LoVo (cell line): ENCODE results near the gene NGEF.
A peak's percentile ranks its signal among the peaks of the same experiment; 100 is the strongest.

Experiments
- DNase-seq: peaks from one replicate; pipeline ENCODE4 v3.0.0-alpha.2; 2016; ENCODE audit warnings: low spot score

NGEF gene

DNA sequence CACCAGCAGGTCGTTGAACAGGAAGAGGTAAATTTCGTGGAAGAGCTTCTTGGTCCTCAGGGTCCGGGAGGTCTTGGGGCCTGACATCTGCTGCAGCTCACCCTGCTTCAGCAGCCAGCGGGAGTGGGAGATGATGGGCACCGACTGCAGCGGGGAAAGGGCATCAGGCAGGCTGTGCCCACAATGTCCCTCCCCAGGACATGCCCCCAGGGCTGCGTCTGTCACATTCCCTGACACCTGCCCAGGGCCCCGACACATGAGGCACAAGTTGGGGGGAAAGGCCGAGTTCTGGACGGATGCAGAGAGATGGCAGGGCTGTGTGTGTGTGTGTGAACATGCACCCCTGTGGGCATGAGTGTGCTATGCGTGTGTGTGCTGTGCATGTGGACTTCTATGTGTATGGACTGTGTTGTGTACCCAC is 129.0 kb downstream of the NGEF start:
- no peak for DNase-seq

DNA sequence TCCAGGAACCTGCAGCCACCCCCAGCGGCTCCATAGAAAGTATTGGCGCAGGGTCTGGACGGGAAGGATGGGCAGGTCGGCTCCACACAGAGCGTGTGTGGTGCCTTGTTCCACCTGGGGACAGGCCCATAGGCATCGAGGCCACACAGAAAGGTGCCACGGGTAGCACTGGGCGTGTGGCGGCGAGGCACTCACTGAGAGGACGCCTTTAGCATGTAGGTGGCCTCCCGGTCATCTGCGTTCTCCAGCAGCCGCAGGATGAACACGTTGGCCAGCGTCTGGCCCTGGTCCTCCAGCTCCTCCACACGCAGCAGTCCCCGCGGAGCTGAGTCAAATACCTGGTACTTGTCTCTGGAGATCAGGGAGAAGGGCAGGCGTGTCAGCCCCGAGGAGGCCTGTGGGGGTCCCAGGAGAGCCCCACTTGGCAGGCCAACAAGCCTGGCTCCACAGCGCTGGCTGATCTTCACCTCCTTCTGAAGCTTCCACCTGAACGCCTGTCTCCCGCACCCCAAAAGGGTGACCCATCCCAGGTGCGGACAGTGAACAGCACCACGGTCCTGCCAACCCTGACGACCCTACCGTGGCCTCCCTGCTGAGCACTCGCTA is 129.8 kb downstream of the NGEF start:
- DNase-seq: no peak

DNA sequence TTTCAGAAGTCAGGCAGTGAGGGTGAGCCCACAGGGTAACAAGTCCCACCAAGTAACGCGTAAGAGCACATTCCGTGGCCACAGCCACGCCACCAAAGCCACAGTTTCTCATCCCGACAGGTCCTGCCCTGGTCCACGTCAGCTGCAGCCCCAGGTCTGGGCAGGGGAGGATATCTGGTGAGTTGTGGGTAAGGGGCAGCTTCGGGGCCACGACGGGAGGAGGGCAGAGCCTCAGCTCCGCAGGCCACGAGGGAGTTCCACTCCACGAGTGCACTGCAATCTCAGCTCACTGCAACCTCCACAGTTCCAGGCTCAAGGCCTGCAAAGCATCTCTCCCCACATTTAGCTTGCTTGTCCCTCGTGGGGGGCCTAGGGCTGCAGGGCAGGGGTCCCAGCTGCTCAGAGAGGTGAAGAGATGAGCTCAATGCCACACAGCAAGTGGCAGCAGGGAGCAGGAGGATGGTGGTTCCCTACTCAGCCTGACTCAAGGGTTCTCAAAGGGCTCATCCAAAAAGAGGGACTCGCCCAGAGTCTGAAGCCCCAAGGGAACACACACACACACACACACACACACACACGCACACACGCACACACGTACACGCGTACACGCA is 130.4 kb downstream of the NGEF start:
- DNase-seq: no peak

DNA sequence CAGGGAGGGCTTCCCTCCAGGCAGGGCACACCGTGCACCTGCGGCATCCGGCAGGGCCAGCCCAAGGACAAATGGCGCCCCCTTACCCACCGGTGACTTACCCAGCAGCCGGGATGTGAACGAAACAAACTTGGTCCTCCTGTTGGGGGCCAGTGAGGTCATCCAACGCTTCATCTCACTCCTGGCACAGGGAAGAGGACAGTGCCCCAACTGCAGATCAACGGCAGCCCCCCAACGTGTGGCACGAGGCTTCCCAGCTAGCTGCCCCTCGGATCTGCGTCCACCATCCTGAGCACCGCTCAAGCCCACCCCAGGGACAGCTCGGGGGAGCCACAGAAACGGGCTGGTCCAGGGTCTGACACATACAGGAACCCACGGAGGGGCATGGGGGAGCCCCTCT is 131.0 kb downstream of the NGEF start:
- DNase-seq: no peak

DNA sequence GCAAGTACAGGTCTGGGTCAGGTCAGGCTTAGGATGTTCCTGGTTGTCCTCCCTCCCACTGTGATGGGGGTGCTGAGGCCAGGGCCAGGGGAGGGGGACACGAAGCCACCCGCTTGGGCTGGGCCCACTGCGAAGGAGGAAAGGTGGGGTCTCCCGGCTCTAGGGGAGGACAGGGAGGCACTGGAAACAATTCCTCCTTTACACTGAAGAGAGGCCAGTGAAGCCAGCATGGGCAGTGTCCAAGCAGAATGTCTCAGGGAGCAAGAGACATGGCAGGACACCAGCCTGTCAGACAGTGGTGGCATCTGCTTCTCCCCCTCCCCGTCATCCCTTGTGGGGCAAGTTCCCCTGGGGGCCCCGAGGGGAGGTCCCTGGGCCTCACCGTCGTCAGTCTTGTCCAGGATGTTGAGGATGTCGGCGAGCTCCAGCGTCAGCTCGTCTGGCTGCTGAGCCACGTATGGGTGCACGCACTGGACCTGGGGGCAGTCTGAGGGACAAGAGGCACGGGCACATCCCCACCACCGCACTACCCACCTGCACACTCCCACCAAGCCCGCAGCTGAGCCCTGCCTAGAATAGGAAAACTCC is 132.2 kb downstream of the NGEF start:
- DNase-seq: no peak

DNA sequence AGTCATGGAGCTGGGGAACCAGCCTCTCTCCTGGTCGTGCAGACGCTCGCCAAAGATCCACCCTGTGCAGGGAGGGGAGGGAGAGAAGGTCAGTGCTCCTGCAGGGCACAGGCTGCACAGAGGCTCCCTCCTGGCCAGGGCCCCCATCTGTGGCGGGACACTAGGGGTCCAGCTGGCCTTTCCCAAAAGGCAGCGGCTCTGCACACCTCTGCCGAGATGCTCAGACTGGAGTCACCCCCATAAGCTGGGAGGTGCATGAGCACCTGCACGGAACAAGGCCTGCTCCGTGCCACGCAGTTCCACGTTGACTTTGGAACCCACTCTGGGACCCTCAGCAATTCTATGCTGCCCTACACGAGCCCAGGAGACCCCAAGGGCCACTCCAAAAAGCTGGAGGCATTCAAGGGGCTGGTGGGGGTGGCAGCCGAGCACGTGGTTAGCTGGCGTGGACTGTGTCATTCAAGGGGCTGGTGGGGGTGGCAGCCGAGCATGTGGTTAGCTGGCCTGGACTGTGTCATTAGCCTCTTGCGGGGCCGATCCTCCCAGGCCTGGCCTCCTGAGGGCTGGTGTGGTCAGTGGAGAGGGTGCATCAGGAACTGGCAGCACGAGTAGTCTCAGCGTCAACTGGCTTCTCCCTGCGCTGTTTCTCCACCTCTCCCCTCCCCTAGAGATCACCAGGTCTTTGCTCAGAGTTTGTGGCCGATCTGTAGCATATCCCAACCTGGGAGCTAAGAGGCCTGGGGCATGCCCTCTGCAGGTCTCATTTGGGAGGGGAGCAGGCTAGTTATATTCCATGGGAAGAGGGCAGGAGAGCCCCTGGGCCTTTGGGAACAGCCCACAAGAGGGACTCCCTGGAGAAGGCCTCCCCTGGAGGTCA is 133.2 kb downstream of the NGEF start:
- no peak for DNase-seq

DNA sequence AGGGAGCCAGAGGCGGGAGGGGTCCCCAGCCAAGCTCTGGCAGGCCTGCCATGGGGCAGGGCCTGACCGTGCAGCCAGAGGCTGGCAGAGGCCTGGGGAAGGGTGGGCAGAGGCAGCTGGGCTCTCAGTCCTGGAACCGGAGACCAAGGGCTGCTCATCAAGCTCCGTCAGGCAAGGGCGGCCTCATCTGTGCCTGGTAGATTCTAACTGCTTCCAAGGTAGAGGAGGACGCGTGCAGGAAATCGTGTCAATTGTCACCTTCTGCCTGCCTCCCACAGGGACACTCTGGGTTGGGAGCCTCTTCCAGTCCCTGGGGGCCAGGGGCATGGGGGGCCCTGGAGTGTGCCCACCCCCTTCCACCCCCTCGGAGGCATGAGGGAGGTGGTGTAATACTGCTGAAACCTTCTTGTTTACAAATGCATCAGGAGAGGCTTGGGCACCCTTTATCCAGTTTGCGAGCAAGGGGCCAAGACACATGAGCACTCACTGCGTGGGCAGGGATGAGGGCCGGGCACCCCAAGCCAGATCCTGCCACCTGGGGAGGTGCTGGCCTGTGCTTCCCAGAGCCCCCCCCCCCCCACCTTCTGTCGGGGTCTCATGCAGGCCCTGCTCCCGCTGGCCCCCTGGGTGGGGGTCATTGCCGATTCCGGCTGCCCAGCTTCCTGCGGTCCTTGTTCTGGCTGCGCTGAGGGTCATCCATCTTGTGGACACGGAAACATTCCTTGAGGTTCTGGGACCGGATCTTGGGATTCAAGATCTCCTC is 134.0 kb downstream of the NGEF start:
- no peak for DNase-seq

DNA sequence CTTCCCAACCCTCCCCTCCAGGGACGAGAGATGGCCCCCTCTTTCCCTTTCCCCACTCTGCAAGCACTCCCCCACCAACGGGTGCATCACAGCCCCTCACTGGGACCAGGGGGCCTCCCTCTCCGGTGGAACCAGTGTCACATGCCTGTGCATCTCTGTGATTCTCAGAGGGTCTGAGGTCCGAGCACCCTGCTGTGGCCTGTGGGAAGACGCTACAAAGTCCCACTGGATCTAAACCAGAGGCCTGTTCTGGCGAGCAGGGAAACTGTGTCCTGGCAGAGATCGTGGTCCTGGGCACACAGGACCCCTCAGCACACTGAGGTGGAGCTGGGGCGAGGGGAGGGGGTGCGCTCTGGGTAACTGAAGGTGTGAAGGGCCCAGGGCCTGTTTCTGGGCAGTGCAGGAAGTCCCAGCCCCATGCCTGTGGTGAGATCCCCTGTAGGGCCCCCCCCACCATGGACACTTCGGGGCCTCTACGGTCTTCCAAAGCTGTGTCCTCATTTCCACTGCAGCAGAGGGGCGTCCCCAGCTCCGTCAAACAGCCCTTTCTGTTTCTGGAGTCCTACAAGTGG is 135.0 kb downstream of the NGEF start:
- no peak for DNase-seq

DNA sequence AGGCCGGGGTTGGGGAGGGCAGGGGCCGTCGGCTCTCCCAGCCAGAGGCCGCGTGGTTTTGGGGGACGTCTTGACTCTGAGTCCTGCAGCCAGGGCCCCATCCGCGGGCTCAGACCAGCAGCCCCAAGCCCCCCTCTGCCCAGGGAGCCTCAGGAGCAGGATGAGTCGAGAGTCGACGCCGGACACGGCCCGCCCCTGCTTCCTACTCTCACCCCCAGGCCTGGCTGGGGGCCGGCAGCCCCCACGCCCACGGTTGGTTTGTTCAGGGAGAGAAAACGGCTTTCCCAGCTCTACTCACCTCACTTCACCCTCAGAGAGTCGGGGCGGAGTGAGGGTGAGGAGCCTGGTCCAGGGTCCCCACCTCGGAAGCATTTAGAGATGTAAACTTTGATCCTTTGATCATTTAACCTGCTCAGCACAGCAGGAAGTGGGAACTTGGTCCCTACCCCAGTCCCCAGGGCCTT is 136.0 kb downstream of the NGEF start:
- DNase-seq: no peak

DNA sequence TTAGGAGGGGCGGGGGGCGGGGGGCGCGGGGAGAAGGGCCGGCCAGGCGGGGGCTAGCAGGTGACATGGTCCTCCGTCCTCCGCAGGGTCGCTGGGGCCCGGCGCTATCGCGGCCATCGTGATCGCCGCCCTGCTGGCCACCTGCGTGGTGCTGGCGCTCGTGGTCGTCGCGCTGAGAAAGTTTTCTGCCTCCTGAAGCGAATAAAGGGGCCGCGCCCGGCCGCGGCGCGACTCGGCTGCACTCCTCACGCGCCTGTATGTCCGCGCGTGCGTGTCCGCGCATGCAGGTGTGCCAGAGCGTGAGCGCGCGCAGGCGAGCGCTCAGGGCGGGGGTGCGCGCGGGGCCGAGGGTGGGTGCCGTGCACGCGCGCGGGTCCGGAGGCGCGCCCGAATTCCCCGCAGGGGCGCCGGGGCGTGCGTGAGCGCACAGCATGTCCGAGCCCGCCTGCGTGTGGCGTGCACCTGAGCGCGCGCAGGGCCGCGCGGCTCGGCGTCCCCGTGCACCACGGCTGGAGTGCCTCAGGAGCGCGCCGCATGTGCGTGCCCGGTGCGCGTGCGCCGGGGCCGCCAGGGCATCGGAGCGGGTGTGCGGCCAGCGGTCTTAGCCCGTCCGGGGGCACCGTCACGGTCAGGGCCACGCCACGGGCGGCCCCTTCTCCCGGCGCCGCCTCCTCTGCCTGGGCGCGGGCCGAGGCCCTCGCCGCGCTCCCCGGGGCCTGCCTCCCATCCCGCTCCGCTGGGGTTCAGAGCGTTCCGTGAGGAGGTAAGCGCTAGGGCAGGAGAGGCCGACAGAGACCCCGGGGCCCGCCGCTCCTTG is 136.7 kb downstream of the NGEF start:
- peak; percentile 70 for DNase-seq

DNA sequence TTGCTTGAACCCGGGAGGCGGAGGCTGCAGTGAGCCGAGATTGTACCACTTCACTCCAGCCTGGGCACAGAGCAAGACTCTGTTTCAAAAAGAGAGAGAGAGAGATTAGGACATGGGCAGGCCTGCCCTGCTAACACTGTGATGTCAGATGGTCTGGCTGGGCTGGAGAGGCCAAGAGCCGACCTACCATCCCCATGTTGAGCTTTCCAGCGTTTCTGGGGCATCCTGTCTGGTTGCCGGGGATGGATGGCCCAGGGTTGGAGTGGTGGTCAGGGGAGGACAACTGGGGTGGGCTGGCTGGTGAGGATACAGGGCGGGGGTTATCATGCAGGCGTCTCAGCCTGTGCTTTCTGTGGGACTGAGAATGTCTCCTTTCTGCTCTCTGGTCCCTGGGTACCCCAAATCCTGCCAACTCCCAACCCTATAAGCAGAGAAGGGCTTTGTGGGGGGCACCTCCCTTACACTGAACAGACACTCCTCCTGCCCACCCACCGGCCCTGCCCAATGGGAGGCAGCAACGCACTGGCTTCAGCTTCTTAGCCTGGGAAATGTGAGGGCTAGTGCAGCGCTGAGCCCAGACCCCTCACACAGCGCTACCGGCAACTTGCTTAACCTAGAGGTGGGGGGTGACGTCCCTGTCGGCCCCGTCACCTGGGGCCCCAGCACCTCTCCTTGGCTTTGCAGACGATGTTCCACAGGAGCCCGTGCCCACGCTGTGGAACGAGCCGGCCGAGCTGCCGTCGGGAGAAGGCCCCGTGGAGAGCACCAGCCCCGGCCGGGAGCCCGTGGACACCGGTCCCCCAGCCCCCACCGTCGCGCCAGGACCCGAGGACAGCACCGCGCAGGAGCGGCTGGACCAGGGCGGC is 137.6 kb downstream of the NGEF start:
- peak; percentile 23 for DNase-seq

DNA sequence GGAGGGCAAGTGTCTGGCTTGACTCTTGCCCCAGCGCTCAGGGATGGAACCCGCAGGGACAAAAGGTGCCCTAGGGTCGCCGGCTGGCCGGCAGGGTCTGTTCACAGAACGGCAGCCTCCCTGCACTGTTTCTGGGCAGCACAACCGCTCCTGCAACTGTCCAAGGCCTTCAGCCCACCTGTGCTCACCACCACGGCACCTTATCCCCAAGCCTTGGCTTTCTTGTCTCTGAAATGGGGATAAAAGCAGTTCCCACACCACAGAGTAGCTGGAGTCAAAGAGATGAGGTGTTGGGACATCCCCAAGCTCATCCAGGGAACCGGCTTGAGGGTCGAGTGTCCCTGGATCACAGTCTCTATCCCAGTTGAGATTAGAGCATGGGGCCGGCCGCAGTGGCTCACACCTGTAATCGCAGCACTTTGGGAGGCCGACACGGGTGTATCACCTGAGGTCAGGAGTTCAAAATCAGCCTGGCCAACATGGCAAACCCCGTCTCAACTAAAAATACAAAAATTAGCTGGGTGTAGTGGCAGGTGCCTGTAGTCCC is 138.3 kb downstream of the NGEF start:
- no peak for DNase-seq

DNA sequence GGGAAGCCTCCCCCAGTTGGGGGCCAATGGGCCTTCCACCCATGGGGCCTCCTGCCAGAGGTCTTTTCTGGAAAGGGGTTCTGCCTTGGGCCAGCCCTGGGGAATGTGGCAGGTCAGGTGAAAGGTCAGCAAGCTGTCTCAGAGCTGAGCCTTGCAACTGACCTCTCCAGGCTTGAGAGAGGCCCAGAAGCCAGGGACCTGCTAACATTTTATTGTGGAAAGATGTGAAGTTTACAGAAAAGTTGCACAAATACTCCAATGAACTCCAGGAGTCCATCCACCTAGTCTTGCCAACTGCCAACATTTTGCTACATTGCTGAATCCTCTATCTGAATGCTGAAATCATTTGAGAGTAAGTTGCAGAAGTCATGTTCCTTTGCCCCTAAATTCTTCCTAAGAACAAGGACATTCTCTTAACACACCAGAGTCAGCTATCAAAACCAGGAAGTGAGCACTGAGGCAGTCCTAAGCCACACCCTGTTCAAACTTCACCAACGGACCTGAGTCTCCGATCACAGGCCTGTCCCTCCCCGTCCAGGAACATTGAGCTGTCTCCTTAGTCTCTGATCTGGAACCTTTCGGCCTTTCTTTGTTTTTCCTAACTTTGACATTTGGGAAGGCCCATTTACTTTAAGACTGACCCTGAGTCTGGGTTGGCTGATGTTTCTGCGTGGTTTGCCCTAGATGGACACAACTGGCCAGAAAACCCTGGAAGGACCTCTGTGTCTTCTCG is 139.0 kb downstream of the NGEF start:
- DNase-seq: peak; percentile 75

DNA sequence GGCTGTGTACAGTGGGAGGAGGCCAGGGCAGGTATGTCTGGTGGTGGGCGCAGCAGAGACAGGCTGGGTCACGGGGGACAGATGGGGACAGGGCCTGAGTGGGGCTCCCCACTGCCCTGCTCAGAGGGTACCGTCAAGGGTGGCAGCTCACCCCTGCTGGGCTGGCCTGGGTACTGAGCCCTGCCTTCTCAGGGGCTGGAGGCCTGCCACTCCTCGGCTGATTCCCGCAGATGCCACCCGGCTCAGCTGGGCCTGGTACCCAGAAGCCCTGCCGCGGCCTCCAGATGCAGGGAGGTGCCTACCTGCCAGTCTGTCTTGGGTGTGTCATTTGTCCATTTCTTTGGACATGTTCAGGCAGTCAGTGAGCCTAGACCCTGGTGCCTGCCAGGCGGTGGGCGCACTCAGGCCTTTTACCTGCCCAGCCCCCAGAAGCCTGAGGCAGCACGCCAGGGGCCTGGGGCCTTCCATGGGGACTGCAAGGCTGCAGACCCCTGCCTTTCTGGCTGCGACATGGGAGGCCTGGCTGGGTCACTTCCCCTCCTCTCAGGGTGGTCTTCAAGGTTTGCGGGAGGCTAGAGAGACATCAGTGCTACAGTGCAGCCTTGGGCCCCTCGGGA is 139.7 kb downstream of the NGEF start:
- no peak for DNase-seq

DNA sequence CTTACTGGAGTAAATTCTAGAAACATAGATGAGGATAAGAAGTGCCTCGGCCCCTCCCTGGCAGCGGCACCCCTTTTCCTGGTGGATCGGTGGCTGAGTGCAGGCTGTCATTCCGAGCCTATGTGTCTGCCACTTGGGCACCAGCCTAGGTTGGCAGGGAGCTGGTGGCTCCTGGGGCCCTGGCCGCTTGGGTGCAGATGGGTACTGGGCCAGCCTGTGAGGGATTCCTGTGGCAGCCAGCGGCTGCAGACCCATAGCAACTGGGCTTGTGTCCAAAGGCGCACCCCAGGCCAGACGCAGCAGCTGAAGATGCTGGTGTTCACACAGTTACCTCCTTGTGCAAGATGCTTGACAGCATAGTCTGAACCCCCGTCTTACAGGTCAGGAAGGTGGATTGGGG is 140.2 kb downstream of the NGEF start:
- DNase-seq: no peak

DNA sequence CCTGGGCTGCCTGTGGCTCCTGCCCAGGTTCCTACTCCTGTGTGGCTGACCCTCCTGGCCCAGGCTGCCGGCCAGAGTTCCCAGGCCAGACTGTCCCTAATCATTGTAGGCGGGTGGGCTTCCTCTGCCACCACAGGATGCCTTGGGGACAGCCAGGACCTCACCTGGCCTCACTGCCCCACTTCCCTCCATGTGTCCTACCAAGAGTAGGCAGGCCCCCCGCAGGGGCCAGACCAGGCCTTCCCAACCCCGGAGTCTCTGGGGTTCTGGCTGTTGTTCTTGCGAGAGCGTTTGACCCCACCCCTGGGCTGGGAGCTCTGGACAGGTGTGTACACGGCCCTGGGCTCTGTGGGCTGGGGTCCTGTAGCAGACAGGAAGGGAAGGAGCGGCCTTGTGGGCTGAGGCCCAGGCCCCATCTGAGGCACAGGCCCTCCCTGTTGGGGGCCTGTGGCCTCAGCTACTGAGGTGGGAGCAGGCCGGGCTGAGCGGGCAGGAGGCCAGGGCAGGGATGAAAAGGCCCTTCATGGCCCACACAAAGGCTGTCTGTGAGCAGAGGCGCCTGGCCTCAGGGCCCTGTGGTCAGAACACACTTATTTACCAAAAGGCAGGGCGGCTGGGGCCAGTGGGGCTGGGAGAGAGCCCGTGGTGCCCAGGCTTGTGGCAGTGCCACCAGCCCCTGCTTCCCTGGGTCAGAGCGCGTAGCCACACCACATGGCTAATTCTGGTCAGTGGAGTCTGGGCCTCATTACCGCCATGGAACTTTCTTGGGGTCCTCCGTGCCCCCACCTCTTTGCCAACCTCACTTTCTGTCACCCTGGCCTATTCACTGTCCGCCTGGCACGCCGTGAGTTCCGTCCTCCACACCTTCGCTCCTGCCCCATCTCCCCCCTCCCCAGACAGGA is 141.0 kb downstream of the NGEF start:
- DNase-seq: no peak

DNA sequence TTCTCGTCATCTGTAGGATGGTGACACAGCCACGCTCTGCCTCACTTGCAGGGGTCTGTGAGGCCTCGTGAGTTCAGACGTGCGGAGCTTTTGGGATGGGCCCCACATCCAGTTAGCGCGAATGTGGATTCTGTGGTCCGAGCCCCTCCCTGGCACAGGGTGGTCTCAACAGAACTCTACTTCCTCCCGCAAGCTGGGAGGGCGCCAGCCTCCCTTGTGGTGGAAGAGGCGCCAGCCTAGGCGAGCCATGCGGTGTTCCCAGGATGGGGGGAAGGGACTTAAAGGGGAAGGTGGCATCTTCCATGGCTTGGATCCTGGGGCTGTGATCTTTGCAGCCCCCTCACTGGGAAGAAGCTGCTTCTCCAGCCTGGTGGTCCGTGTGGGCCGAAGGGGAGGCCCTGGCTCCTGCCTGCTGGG is 141.6 kb downstream of the NGEF start:
- DNase-seq: no peak
